ENCODE data around the gene EIF2D. TPM values are rescaled to one million over a fixed set of nuclear protein-coding genes. Genes with fewer than 3 reads are reported as not detected.

Gene EIF2D
- total RNA-seq, 1 experiment from 2014 or later: 77.3 TPM

- Histone ChIP-seq H3K4me3 (ENCODE audit: insufficient read depth, low read depth, low read length) (no peak overlapping the region), H3K36me3 (replicated peaks; ENCODE audit: control insufficient read depth, insufficient read depth, low read length) (no peaks in the 10 kb centered on the region), H3K27me3 (ENCODE audit: control insufficient read depth, insufficient read depth, low read length) (peaks cover 27% of the 10 kb centered on the region)
- DNase-seq: no peak
Measured at GRCh38 chr1:206559672-206559995, 52.6 kb downstream of the EIF2D start.

GRCh38 chr1:206558794-206559671, 53.2 kb downstream of the EIF2D start:
- H3K27me3 ChIP-seq (ENCODE audit: control insufficient read depth, insufficient read depth, low read length): peaks cover 26% of the 10 kb centered on the region
- no peak for DNase-seq
- no peaks in the 10 kb centered on the region for H3K36me3 ChIP-seq (replicated peaks; ENCODE audit: control insufficient read depth, insufficient read depth, low read length)
- no peak overlapping the region for H3K4me3 ChIP-seq (ENCODE audit: insufficient read depth, low read depth, low read length)

GRCh38 chr1:206557636-206558473, 54.4 kb downstream of the EIF2D start:
- DNase-seq: no peak
- H3K36me3 ChIP-seq (replicated peaks; ENCODE audit: control insufficient read depth, insufficient read depth, low read length): no peaks in the 10 kb centered on the region
- peak overlapping the region; percentile 67 for H3K4me3 ChIP-seq (ENCODE audit: insufficient read depth, low read depth, low read length)
- peaks cover 26% of the 10 kb centered on the region for H3K27me3 ChIP-seq (ENCODE audit: control insufficient read depth, insufficient read depth, low read length)

GRCh38 chr1:206556750-206557635, 55.3 kb downstream of the EIF2D start:
- Histone ChIP-seq H3K4me3 (ENCODE audit: insufficient read depth, low read depth, low read length) (peak overlapping the region; percentile 67), H3K36me3 (replicated peaks; ENCODE audit: control insufficient read depth, insufficient read depth, low read length) (no peaks in the 10 kb centered on the region), H3K27me3 (ENCODE audit: control insufficient read depth, insufficient read depth, low read length) (peaks cover 28% of the 10 kb centered on the region)
- peak; percentile 87 for DNase-seq

- Histone ChIP-seq H3K36me3 (replicated peaks; ENCODE audit: control insufficient read depth, insufficient read depth, low read length) (no peaks in the 10 kb centered on the region), H3K27me3 (ENCODE audit: control insufficient read depth, insufficient read depth, low read length) (peaks cover 29% of the 10 kb centered on the region), H3K4me3 (ENCODE audit: insufficient read depth, low read depth, low read length) (no peak overlapping the region)
- no peak for DNase-seq
Measured at GRCh38 chr1:206556047-206556749, 56.1 kb downstream of the EIF2D start.

- peak; percentile 54 for DNase-seq
- Histone ChIP-seq H3K36me3 (replicated peaks; ENCODE audit: control insufficient read depth, insufficient read depth, low read length) (no peaks in the 10 kb centered on the region), H3K27me3 (ENCODE audit: control insufficient read depth, insufficient read depth, low read length) (peaks cover 29% of the 10 kb centered on the region), H3K4me3 (ENCODE audit: insufficient read depth, low read depth, low read length) (no peak overlapping the region)
Measured at GRCh38 chr1:206555473-206555935, 56.8 kb downstream of the EIF2D start.

GRCh38 chr1:206554701-206555472, 57.4 kb downstream of the EIF2D start:
- Histone ChIP-seq H3K36me3 (replicated peaks; ENCODE audit: control insufficient read depth, insufficient read depth, low read length) (no peaks in the 10 kb centered on the region), H3K27me3 (ENCODE audit: control insufficient read depth, insufficient read depth, low read length) (peaks cover 29% of the 10 kb centered on the region), H3K4me3 (ENCODE audit: insufficient read depth, low read depth, low read length) (no peak overlapping the region)
- DNase-seq: no peak

- no peak for DNase-seq
- H3K27me3 ChIP-seq (ENCODE audit: control insufficient read depth, insufficient read depth, low read length): peaks cover 28% of the 10 kb centered on the region
- H3K4me3 ChIP-seq (ENCODE audit: insufficient read depth, low read depth, low read length): no peak overlapping the region
- H3K36me3 ChIP-seq (replicated peaks; ENCODE audit: control insufficient read depth, insufficient read depth, low read length): no peaks in the 10 kb centered on the region
Measured at GRCh38 chr1:206554211-206554610, 58.1 kb downstream of the EIF2D start.

- H3K27me3 ChIP-seq (ENCODE audit: control insufficient read depth, insufficient read depth, low read length): peaks cover 13% of the 10 kb centered on the region
- no peak for DNase-seq
- H3K36me3 ChIP-seq (replicated peaks; ENCODE audit: control insufficient read depth, insufficient read depth, low read length): no peaks in the 10 kb centered on the region
- no peak overlapping the region for H3K4me3 ChIP-seq (ENCODE audit: insufficient read depth, low read depth, low read length)
Measured at GRCh38 chr1:206551986-206552326, 60.3 kb downstream of the EIF2D start.

GRCh38 chr1:206551296-206551985, 60.8 kb downstream of the EIF2D start:
- Histone ChIP-seq H3K4me3 (ENCODE audit: insufficient read depth, low read depth, low read length) (no peak overlapping the region), H3K27me3 (ENCODE audit: control insufficient read depth, insufficient read depth, low read length) (peaks cover 10% of the 10 kb centered on the region), H3K36me3 (replicated peaks; ENCODE audit: control insufficient read depth, insufficient read depth, low read length) (no peaks in the 10 kb centered on the region)
- DNase-seq: no peak

- no peak overlapping the region for H3K4me3 ChIP-seq (ENCODE audit: insufficient read depth, low read depth, low read length)
- DNase-seq: no peak
- no peaks in the 10 kb centered on the region for H3K36me3 ChIP-seq (replicated peaks; ENCODE audit: control insufficient read depth, insufficient read depth, low read length)
- H3K27me3 ChIP-seq (ENCODE audit: control insufficient read depth, insufficient read depth, low read length): peaks cover 5% of the 10 kb centered on the region; the same call in 1 of the 2 replicates
Measured at GRCh38 chr1:206550446-206550845, 61.8 kb downstream of the EIF2D start.

GRCh38 chr1:206547104-206547503, 65.2 kb downstream of the EIF2D start:
- DNase-seq: no peak
- Histone ChIP-seq H3K36me3 (replicated peaks; ENCODE audit: control insufficient read depth, insufficient read depth, low read length) (no peaks in the 10 kb centered on the region), H3K27me3 (ENCODE audit: control insufficient read depth, insufficient read depth, low read length) (peaks cover 4% of the 10 kb centered on the region; the same call in 1 of the 2 replicates), H3K4me3 (ENCODE audit: insufficient read depth, low read depth, low read length) (no peak overlapping the region)

- no peak for DNase-seq
- H3K36me3 ChIP-seq (replicated peaks; ENCODE audit: control insufficient read depth, insufficient read depth, low read length): no peaks in the 10 kb centered on the region
- 0 out of 2 replicates have a peak, but pooled peaks cover 2% of the 10 kb centered on the region for H3K27me3 ChIP-seq (ENCODE audit: control insufficient read depth, insufficient read depth, low read length)
- H3K4me3 ChIP-seq (ENCODE audit: insufficient read depth, low read depth, low read length): no peak overlapping the region
Measured at GRCh38 chr1:206545351-206545750, 66.9 kb downstream of the EIF2D start.

All from H7 (cell line).